Vagina (tissue), 2 donors: Measurements from ENCODE around the gene EGR2. TPM values are rescaled to one million over a fixed set of nuclear protein-coding genes. Genes with fewer than 3 reads are reported as not detected.

Experiments
- DNase-seq, 2 donors: peaks; one replicate each; pipeline ENCODE4 v3.0.0-alpha.2; 2017; ENCODE audit errors: extremely low spot score in 2 of 2
- H3K27ac ChIP-seq: fragments of 200-600 bp; sonication (generic); one replicate; pipeline ENCODE4 v1.5.1; 2019
- H3K27me3 ChIP-seq: fragments of 200-600 bp; sonication (generic); one replicate; pipeline ENCODE4 v1.5.1; 2019
- H3K36me3 ChIP-seq, 2 donors: fragments of 200-600 bp; sonication (generic); one replicate each; pipeline ENCODE4 v1.5.1; 2017 to 2019
- H3K4me1 ChIP-seq: fragments of 200-600 bp; sonication (generic); one replicate; pipeline ENCODE4 v1.5.1; 2019
- H3K4me3 ChIP-seq, 2 donors: fragments of 200-600 bp; sonication (generic); 1 replicate in 1 of 2; 2 replicates in 1 of 2; pipeline ENCODE4 v1.5.1; 2016 to 2019
- H3K9me3 ChIP-seq: fragments of 200-600 bp; sonication (generic); one replicate; pipeline ENCODE4 v1.5.1; 2019
- POLR2A ChIP-seq, 2 donors: fragments of 450-650 bp; IDR thresholded peaks; one replicate each; pipeline ENCODE4 v1.6.1; 2017; ENCODE audit warnings: antibody characterized with exemption in 2 of 2, mild to moderate bottlenecking in 2 of 2, moderate library complexity in 2 of 2
- POLR2AphosphoS5 ChIP-seq, 2 donors: sonication (generic); formaldehyde crosslinking; IDR thresholded peaks; one replicate each; pipeline ENCODE4 v1.9.0; 2017; ENCODE audit warnings: antibody characterized with exemption in 2 of 2, mild to moderate bottlenecking in 2 of 2, low read depth in 1 of 2; ENCODE audit not compliant: insufficient read depth in 1 of 2
- intact Hi-C: fragments of 100-400 bp; cut with DNase I; formaldehyde crosslinking; loops from one replicate; pipeline ENCODE4 v1.15.1; 2023
- total RNA-seq: library from RNA; depleted of rRNA; stranded (reverse); fragments of >200 nt; gene quantifications from one replicate; pipeline ENCODE4 v1.2.3, GENCODE V29; 2016
- TF ChIP-seq, protein P1 (sequence below), 3 experiments: fragments of 450-650 bp in 2 of 3; fragments of 200-600 bp in 1 of 3; sonication (generic) in 1 of 3; IDR thresholded peaks; one replicate each; pipeline ENCODE4 v1.5.1; 2017 to 2019; ENCODE audit warnings: antibody characterized with exemption in 3 of 3, mild to moderate bottlenecking in 2 of 3, moderate library complexity in 2 of 3

EGR2 gene
- 3.2 TPM for total RNA-seq

GRCh38 chr10:62816331-62817120 is at the start of gene EGR2:
EGR2 (minus strand) TSS chr10:62816366; CDS start chr10:62816029, 337 bp downstream.
- H3K4me3 ChIP-seq: peak within 1 kb of the TSS; percentile 53 to 91
- peak in 1 of 2 donors; percentile 98 for DNase-seq
- no peaks in the 10 kb centered on the region for H3K36me3 ChIP-seq
- H3K9me3 ChIP-seq: no peaks in the 10 kb centered on the region
- intact Hi-C loops: no loop called here
- H3K27ac ChIP-seq: peak within 1 kb of the TSS; percentile 78
- peak; percentile 14 to 52 for TF ChIP-seq POLR2AphosphoS5 (IDR thresholded peaks at IDR 0.05; ENCODE audit: insufficient read depth in 1 of 2, low read depth in 1 of 2)
- no peak for TF ChIP-seq POLR2A (IDR thresholded peaks at IDR 0.05)
- H3K27me3 ChIP-seq: no peaks in the 10 kb centered on the region
- H3K4me1 ChIP-seq: peaks cover 40% of the 10 kb centered on the region

DNA sequence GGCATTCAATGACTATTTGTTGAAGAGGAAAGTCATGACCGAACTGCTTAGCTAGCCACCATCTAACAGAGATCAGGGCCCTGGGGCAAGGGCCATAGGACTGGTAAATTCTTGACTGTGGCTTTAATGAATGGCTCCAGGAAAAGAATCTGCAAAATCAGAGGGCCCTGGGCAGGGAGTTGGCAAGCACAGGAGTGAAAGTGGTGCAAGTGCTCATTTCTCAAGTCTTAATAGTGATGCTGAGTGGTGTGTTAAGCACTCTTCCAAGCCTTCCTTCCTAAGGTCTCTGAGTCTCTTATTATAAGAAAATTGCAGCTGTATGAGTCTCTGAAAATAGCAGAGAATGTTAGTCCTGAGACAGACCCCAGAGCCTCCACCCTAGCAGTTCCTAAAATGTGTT is 46.3 kb upstream of the EGR2 start:
- no peaks in the 10 kb centered on the region for H3K36me3 ChIP-seq
- H3K4me3 ChIP-seq: no peak overlapping the region
- H3K4me1 ChIP-seq: no peaks in the 10 kb centered on the region
- intact Hi-C loops: no loop called here
- no peak for TF ChIP-seq POLR2A (IDR thresholded peaks at IDR 0.05)
- TF ChIP-seq, protein P1, sequence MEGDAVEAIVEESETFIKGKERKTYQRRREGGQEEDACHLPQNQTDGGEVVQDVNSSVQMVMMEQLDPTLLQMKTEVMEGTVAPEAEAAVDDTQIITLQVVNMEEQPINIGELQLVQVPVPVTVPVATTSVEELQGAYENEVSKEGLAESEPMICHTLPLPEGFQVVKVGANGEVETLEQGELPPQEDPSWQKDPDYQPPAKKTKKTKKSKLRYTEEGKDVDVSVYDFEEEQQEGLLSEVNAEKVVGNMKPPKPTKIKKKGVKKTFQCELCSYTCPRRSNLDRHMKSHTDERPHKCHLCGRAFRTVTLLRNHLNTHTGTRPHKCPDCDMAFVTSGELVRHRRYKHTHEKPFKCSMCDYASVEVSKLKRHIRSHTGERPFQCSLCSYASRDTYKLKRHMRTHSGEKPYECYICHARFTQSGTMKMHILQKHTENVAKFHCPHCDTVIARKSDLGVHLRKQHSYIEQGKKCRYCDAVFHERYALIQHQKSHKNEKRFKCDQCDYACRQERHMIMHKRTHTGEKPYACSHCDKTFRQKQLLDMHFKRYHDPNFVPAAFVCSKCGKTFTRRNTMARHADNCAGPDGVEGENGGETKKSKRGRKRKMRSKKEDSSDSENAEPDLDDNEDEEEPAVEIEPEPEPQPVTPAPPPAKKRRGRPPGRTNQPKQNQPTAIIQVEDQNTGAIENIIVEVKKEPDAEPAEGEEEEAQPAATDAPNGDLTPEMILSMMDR (IDR thresholded peaks at IDR 0.05): no peak
- no peak for TF ChIP-seq POLR2AphosphoS5 (IDR thresholded peaks at IDR 0.05; ENCODE audit: insufficient read depth in 1 of 2, low read depth in 1 of 2)
- no peak overlapping the region for H3K27ac ChIP-seq
- DNase-seq: no peak
- H3K27me3 ChIP-seq: no peaks in the 10 kb centered on the region
- no peaks in the 10 kb centered on the region for H3K9me3 ChIP-seq

DNA sequence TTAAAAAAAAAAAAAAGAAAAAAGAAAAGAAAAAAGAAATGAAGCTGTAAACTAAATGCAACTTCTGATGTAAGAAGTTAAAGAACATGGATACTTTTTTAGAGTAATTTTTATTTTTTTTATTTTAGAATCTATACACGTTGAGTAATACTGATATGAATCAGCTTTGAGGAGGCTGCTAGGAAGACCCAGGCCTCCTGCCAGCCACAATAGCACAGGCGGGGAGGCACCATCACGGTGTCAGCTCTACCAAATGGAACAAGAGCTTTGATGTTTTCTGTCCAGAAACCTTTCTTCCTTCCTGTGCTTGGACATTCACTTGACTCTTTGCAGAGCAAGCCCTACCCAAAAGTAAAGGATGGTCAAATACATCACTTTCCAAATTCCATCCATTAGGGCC is 45.3 kb upstream of the EGR2 start:
- no peaks in the 10 kb centered on the region for H3K9me3 ChIP-seq
- no peak for DNase-seq
- no peaks in the 10 kb centered on the region for H3K27me3 ChIP-seq
- intact Hi-C loops: no loop called here
- H3K27ac ChIP-seq: no peak overlapping the region
- TF ChIP-seq POLR2A (IDR thresholded peaks at IDR 0.05) (no peak), POLR2AphosphoS5 (IDR thresholded peaks at IDR 0.05; ENCODE audit: insufficient read depth in 1 of 2, low read depth in 1 of 2) (no peak)
- TF ChIP-seq, protein P1 (IDR thresholded peaks at IDR 0.05): no peak
- no peaks in the 10 kb centered on the region for H3K36me3 ChIP-seq
- H3K4me3 ChIP-seq: no peak overlapping the region
- H3K4me1 ChIP-seq: no peaks in the 10 kb centered on the region

- Histone ChIP-seq H3K4me1 (no peaks in the 10 kb centered on the region), H3K27me3 (no peaks in the 10 kb centered on the region), H3K9me3 (no peaks in the 10 kb centered on the region), H3K27ac (no peak overlapping the region), H3K36me3 (no peaks in the 10 kb centered on the region), H3K4me3 (no peak overlapping the region)
- intact Hi-C loops: no loop called here
- TF ChIP-seq POLR2AphosphoS5 (IDR thresholded peaks at IDR 0.05; ENCODE audit: insufficient read depth in 1 of 2, low read depth in 1 of 2) (no peak), POLR2A (IDR thresholded peaks at IDR 0.05) (no peak)
- TF ChIP-seq, protein P1 (IDR thresholded peaks at IDR 0.05): no peak
- no peak for DNase-seq
These were observed 44.8 kb upstream of the EGR2 start for GRCh38 chr10:62860946-62861345.

GRCh38 chr10:62858364-62858763 is 42.2 kb upstream of the EGR2 start:
- no peak overlapping the region for H3K4me3 ChIP-seq
- H3K27me3 ChIP-seq: no peaks in the 10 kb centered on the region
- TF ChIP-seq POLR2AphosphoS5 (IDR thresholded peaks at IDR 0.05; ENCODE audit: insufficient read depth in 1 of 2, low read depth in 1 of 2) (no peak), POLR2A (IDR thresholded peaks at IDR 0.05) (no peak)
- TF ChIP-seq, protein P1 (IDR thresholded peaks at IDR 0.05): no peak
- no peaks in the 10 kb centered on the region for H3K9me3 ChIP-seq
- H3K4me1 ChIP-seq: no peaks in the 10 kb centered on the region
- H3K36me3 ChIP-seq: no peaks in the 10 kb centered on the region
- H3K27ac ChIP-seq: no peak overlapping the region
- intact Hi-C loops: no loop called here
- DNase-seq: no peak
